Activated naive CD4-positive, alpha-beta T cell treated with anti-CD3 and anti-CD28 coated beads, Interleukin-2, amount 50 U/mL, for 72 hours (primary cell): Measurements from ENCODE around the gene VAV3. TPM values are rescaled to one million over a fixed set of nuclear protein-coding genes. Genes with fewer than 3 reads are reported as not detected.
"Not testable (repeated sequence)": the region's sequence is repeated elsewhere in the genome, so short reads cannot be mapped to it uniquely, and the experiment has no call there.

ENCODE experiments used
- ATAC-seq, 2 donors: fragments of 150-1000 bp; cut with Tn5 transposase; 2 replicates each; pipeline ENCODE4 v1.10.0; 2021; ENCODE audit warnings: mild to moderate bottlenecking in 2 of 2, moderate library complexity in 2 of 2
- DNase-seq, 2 donors: peaks; one replicate each; pipeline ENCODE4 v3.0.0; 2021 to 2022; ENCODE audit warnings: low spot score in 2 of 2
- H3K27ac Mint-ChIP-seq, 2 donors: one replicate each; pipeline ENCODE4 v1.8.0; 2022; ENCODE audit warnings: mild to moderate bottlenecking in 2 of 2, mixed read lengths in 2 of 2
- H3K36me3 Mint-ChIP-seq, 2 donors: one replicate each; pipeline ENCODE4 v1.8.0; 2022; ENCODE audit warnings: mixed read lengths in 2 of 2
- H3K9me3 Mint-ChIP-seq, 2 donors: one replicate each; pipeline ENCODE4 v1.8.0; 2022; ENCODE audit warnings: mixed read lengths in 2 of 2
- total RNA-seq, 2 donors: library from RNA; stranded (reverse); gene quantifications; one replicate each; pipeline ENCODE4 v1.2.3, GENCODE V29; 2022

Gene VAV3
- total RNA-seq, 2 donors from 2014 or later = 1.8 to 4.7 TPM

GRCh38 chr1:107782217-107782845 lies 182.6 kb downstream of the VAV3 start:
- Mint-ChIP-seq H3K9me3 (no peaks in the 10 kb centered on the region), H3K36me3 (no peaks in the 10 kb centered on the region), H3K27ac (no peak overlapping the region)
- DNase-seq (peak in 1 of 2 donors; percentile 62), ATAC-seq (peak; percentile 44 to 54)

- Mint-ChIP-seq H3K36me3 (no peaks in the 10 kb centered on the region), H3K27ac (no peak overlapping the region), H3K9me3 (no peaks in the 10 kb centered on the region)
- no peak for DNase-seq
- ATAC-seq = no peak
Observed at GRCh38 chr1:107781245-107781644, 183.7 kb downstream of the VAV3 start.

DNA sequence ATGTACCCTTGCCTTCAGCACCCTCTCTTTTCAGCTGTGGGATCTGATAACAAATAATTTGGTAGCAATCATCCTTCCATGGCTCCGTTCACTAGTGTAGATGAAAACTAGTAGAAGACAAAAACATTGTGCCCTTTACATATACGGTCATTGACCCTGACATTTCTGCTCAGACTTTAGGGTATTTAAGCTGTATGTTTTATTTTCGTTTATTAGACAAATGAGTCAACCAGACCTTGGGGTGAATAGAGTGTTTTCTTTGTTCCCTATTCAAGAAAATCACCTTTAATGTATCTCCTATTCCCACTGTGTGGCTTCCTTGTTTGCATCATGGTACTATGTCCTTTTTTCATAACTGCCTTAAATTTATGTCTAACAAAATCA lies 187.3 kb downstream of the VAV3 start:
- no peaks in the 10 kb centered on the region for H3K36me3 Mint-ChIP-seq
- no peak overlapping the region for H3K27ac Mint-ChIP-seq
- ATAC-seq (no peak), DNase-seq (no peak)
- no peaks in the 10 kb centered on the region for H3K9me3 Mint-ChIP-seq

GRCh38 chr1:107776900-107777663 lies 187.9 kb downstream of the VAV3 start:
- H3K9me3 Mint-ChIP-seq = no peaks in the 10 kb centered on the region
- no peak for ATAC-seq
- H3K27ac Mint-ChIP-seq = no peak overlapping the region
- no peaks in the 10 kb centered on the region for H3K36me3 Mint-ChIP-seq
- DNase-seq = no peak

DNA sequence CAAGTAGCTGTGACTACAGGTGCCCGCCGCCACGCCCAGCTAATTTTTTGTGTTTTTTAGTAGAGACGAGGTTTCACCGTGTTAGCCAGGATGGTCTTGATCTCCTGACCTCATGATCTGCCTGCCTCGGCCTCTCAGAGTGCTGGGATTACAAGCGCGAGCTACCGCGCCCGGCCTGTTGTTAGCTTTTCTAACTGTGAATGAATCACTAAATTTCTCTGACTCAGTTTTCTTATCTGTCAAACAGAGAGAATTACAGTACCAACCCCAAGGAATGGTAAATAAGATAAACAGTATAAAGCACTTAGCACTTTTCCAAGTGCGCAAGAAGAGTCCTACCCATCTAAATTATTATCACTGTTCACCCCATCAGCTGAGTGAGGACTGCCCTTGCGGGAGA lies 193.6 kb downstream of the VAV3 start:
- H3K27ac Mint-ChIP-seq = no peak overlapping the region
- no peaks in the 10 kb centered on the region for H3K36me3 Mint-ChIP-seq
- no peaks in the 10 kb centered on the region for H3K9me3 Mint-ChIP-seq
- no peak for ATAC-seq
- no peak for DNase-seq

DNA sequence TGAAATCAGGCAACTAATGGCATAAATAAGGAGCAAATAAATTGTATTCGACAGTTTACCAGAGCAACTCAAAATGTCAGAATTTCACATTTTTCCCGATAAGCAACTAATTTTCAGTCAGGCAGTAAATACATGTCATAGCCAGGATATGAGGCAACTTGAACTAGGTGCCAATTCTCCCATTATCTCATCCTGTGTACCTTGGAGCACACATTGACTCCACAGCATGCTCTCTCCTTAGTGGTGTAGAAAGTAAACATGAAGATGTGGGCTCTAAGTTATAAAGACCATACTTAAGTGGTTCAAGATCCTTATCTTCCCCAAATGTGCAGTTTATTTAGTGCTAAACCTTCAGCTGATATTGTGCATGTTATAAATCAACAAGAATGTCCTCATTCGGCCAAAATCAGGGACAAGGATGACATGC lies 197.8 kb downstream of the VAV3 start:
- Mint-ChIP-seq H3K27ac (no peak overlapping the region), H3K36me3 (no peaks in the 10 kb centered on the region), H3K9me3 (no peaks in the 10 kb centered on the region)
- no peak for ATAC-seq
- no peak for DNase-seq

DNA sequence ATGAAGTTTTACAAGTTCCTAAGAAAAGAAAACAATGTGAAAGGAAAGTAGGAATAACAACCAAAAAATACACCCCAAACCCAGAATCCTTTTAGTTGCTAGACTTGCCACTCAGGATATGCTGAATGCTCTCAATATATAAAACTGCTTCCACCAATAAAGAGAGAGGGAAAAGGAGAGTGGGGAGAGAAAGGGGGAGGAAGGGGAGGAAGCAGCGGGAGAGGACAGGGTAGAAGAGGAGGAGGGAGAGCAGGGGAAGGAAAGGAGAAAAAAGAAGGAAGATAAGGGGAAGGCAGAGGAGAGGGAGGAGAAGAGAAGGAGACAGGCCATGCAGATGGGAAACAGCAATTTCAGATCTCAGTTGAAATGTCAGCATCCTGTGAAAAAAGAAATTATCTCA lies 198.4 kb downstream of the VAV3 start:
- DNase-seq = no peak
- no peaks in the 10 kb centered on the region for H3K9me3 Mint-ChIP-seq
- no peaks in the 10 kb centered on the region for H3K36me3 Mint-ChIP-seq
- no peak overlapping the region for H3K27ac Mint-ChIP-seq
- no peak for ATAC-seq

- DNase-seq = no peak
- Mint-ChIP-seq H3K36me3 (no peaks in the 10 kb centered on the region), H3K9me3 (no peaks in the 10 kb centered on the region), H3K27ac (no peak overlapping the region)
- no peak for ATAC-seq
Observed at GRCh38 chr1:107762751-107763390, 202.1 kb downstream of the VAV3 start.

GRCh38 chr1:107760065-107760464 lies 204.9 kb downstream of the VAV3 start:
- no peaks in the 10 kb centered on the region for H3K36me3 Mint-ChIP-seq
- DNase-seq = no peak
- no peaks in the 10 kb centered on the region for H3K9me3 Mint-ChIP-seq
- no peak for ATAC-seq
- no peak overlapping the region for H3K27ac Mint-ChIP-seq

DNA sequence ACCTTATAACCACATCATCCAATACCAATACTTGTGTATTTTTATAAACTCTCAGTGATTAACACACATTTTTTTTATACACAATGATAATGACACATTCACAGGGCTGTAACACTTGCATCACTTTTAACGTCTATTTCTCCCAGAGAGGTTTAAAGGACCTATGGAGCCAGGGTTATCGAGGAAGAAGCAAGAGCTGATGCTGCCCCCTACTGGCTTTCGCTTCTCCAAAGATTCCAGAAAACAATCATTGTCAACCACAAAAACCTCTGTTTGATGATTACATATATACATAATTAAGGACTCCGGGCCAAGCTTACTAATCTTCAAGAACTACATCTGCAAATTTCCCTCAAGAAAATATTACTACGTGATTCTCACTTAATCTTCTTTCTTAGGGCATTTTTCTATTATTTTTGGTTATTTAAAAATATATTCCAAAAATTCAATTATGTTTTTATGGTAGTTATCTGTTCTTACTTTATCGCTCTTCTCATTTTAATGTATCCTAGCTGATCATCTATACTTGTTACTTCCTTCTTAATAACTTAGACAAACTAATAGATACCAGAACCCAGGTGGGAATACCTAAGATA lies 214.5 kb downstream of the VAV3 start:
- no peaks in the 10 kb centered on the region for H3K36me3 Mint-ChIP-seq
- ATAC-seq (no peak), DNase-seq (peak in 1 of 2 donors; percentile 54)
- no peak overlapping the region for H3K27ac Mint-ChIP-seq
- no peaks in the 10 kb centered on the region for H3K9me3 Mint-ChIP-seq

GRCh38 chr1:107748531-107748930 lies 216.4 kb downstream of the VAV3 start:
- Mint-ChIP-seq H3K36me3 (no peaks in the 10 kb centered on the region), H3K9me3 (no peaks in the 10 kb centered on the region), H3K27ac (no peak overlapping the region)
- no peak for ATAC-seq
- no peak for DNase-seq

DNA sequence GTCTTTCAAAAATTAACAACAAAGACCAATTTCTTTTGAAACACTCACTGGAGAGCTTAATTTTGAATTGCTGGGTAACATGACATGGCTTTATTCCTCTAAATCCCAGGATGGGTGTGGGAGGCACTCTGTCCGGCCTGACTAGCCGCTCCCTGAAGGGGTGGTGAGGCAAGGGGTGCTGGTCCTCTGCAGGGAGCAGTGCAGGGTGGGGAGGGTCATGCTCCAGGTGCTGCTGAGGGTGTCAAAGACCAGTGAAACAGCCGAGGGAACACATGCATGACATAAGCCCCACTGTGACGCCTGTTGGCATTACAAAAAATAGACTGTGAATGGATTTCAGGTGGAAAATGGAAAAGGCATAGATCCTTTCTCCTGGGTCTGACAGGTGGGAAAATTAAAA lies 223.7 kb downstream of the VAV3 start:
- no peak overlapping the region for H3K27ac Mint-ChIP-seq
- H3K36me3 Mint-ChIP-seq = no peaks in the 10 kb centered on the region
- no peaks in the 10 kb centered on the region for H3K9me3 Mint-ChIP-seq
- no peak for DNase-seq
- ATAC-seq = no peak

- no peak for DNase-seq
- H3K27ac Mint-ChIP-seq = no peak overlapping the region
- no peaks in the 10 kb centered on the region for H3K9me3 Mint-ChIP-seq
- ATAC-seq = no peak
- no peaks in the 10 kb centered on the region for H3K36me3 Mint-ChIP-seq
Observed at GRCh38 chr1:107740579-107740978, 224.4 kb downstream of the VAV3 start.

- no peak overlapping the region for H3K27ac Mint-ChIP-seq
- peaks cover 0 to 6% of the 10 kb centered on the region in 2 donors for H3K36me3 Mint-ChIP-seq
- peaks cover 6% of the 10 kb centered on the region in 2 donors for H3K9me3 Mint-ChIP-seq
- DNase-seq = no peak
- ATAC-seq = no peak
Observed at GRCh38 chr1:107739651-107740050, 225.3 kb downstream of the VAV3 start.

DNA sequence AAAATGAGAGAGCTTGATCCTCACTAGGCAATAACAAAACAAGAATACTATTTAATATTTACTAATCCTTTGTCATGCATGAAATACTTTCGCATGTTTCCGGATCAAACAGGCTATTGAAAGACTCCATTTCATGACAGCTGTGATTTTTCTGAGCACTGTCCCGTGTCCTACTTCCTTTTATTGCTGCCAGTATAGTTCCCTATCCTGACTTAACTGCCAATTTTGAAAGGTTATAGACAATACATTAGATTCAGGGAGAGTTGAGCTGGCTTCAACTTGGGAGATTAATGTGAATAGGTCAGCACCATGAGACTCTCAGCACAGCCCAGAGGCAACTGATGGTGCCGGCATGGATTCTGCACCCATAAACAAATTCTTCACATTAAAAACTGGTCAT lies 225.8 kb downstream of the VAV3 start:
- H3K36me3 Mint-ChIP-seq = peaks cover 0 to 6% of the 10 kb centered on the region in 2 donors
- DNase-seq (no peak), ATAC-seq (no peak)
- no peak overlapping the region for H3K27ac Mint-ChIP-seq
- H3K9me3 Mint-ChIP-seq = peaks cover 6 to 7% of the 10 kb centered on the region in 2 donors

- Mint-ChIP-seq H3K9me3 (peaks cover 10 to 12% of the 10 kb centered on the region in 2 donors), H3K36me3 (peaks cover 6 to 19% of the 10 kb centered on the region in 2 donors)
- ATAC-seq, H3K27ac Mint-ChIP-seq, DNase-seq: not testable (repeated sequence)
Observed at GRCh38 chr1:107733401-107733800, 231.6 kb downstream of the VAV3 start.

- Mint-ChIP-seq H3K9me3 (no peaks in the 10 kb centered on the region), H3K36me3 (peaks cover 0 to under 1% of the 10 kb centered on the region in 2 donors), H3K27ac (no peak overlapping the region)
- ATAC-seq (no peak), DNase-seq (no peak)
Observed at GRCh38 chr1:107727866-107728265, 237.1 kb downstream of the VAV3 start.
